ENCODE results near the gene SLC1A1. TPM values are rescaled to one million over a fixed set of nuclear protein-coding genes. Genes with fewer than 3 reads are reported as not detected.
"Not testable (repeated sequence)": the region's sequence is repeated elsewhere in the genome, so short reads cannot be mapped to it uniquely, and the experiment has no call there.

SLC1A1 gene
- total and polyA plus RNA-seq, 4 donors, result 5.1 to 13.8 (median 5.4) TPM

DNA sequence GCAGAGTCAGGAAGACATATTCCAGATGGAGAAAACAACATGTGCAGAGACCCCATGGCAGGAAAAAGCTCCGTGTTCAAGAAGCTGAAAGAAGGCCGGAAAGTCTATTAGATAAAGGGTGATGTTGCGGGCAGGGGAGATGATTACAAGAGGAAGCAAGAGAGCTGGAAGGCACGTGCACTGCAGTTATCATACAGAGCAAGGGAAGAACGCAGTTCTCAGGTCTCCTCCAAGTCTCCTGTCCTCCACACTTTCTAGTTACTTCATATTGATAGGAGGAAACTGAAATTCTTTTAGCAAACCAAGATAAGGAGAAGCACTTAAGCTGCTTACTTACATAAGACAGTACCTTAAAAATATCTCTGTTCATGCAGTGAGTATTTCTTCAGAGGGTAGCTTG is 113.6 kb downstream of the SLC1A1 start:
- Histone ChIP-seq H3K9ac (ENCODE audit: insufficient read depth in 1 of 2, low read length in 2 of 2) (no peak overlapping the region), H3K9me3 (ENCODE audit: control insufficient read depth in 4 of 4, insufficient read depth in 3 of 4, low read length in 3 of 4) (no peaks in the 10 kb centered on the region), H3K27me3 (ENCODE audit: control insufficient read depth in 3 of 3, insufficient read depth in 3 of 3, low read length in 2 of 3) (no peaks in the 10 kb centered on the region), H3K4me3 (no peak overlapping the region), H3K4me1 (ENCODE audit: control insufficient read depth in 5 of 5, insufficient read depth in 5 of 5, low read length in 5 of 5) (no peaks in the 10 kb centered on the region), H3K27ac (ENCODE audit: low read depth in 1 of 2, low read length in 1 of 2) (no peak overlapping the region), H3K36me3 (ENCODE audit: control insufficient read depth in 4 of 4, insufficient read depth in 4 of 4, low read length in 4 of 4) (peaks cover 0 to 2% (median 0%) of the 10 kb centered on the region in 4 donors)
- ATAC-seq (ENCODE audit: insufficient read depth, low FRiP score) (no peak), DNase-seq (no peak)
- TF ChIP-seq, protein P1, sequence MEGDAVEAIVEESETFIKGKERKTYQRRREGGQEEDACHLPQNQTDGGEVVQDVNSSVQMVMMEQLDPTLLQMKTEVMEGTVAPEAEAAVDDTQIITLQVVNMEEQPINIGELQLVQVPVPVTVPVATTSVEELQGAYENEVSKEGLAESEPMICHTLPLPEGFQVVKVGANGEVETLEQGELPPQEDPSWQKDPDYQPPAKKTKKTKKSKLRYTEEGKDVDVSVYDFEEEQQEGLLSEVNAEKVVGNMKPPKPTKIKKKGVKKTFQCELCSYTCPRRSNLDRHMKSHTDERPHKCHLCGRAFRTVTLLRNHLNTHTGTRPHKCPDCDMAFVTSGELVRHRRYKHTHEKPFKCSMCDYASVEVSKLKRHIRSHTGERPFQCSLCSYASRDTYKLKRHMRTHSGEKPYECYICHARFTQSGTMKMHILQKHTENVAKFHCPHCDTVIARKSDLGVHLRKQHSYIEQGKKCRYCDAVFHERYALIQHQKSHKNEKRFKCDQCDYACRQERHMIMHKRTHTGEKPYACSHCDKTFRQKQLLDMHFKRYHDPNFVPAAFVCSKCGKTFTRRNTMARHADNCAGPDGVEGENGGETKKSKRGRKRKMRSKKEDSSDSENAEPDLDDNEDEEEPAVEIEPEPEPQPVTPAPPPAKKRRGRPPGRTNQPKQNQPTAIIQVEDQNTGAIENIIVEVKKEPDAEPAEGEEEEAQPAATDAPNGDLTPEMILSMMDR (IDR thresholded peaks at IDR 0.05; ENCODE audit: control extremely low read depth, extremely low read depth), result no peak
- 80 to 88% methylated on average over 5 of the region's 5 CpGs for WGBS, 2 donors

DNA sequence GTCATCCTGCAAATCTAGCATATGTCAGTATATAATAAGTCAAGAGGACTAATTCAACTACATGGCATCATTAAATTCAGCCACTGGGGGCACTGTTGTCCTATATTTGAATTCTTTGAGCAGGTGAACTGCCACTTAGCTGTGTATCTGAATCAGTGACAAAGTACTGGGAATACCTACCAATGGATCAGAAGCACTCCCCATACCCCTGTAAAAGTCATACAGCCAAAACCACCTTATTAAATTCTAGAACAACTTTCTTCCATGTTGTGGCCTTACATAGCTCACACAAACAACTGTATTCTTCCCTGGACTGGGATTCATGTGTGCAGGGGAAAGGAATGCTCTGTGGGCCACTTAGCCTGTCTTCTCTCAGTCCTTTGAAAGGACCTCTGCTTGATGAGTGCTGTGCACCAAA is 114.4 kb downstream of the SLC1A1 start:
- Histone ChIP-seq H3K9ac (ENCODE audit: insufficient read depth in 1 of 2, low read length in 2 of 2) (no peak overlapping the region), H3K9me3 (ENCODE audit: control insufficient read depth in 4 of 4, insufficient read depth in 3 of 4, low read length in 3 of 4) (no peaks in the 10 kb centered on the region), H3K27me3 (ENCODE audit: control insufficient read depth in 3 of 3, insufficient read depth in 3 of 3, low read length in 2 of 3) (no peaks in the 10 kb centered on the region), H3K4me1 (ENCODE audit: control insufficient read depth in 5 of 5, insufficient read depth in 5 of 5, low read length in 5 of 5) (no peaks in the 10 kb centered on the region), H3K4me3 (no peak overlapping the region), H3K36me3 (ENCODE audit: control insufficient read depth in 4 of 4, insufficient read depth in 4 of 4, low read length in 4 of 4) (peaks cover 0 to 2% (median 0%) of the 10 kb centered on the region in 4 donors), H3K27ac (ENCODE audit: low read depth in 1 of 2, low read length in 1 of 2) (no peak overlapping the region)
- DNase-seq, result peak; percentile 40 to 75 (median 72)
- ATAC-seq (ENCODE audit: insufficient read depth, low FRiP score), result peak; percentile 77
- TF ChIP-seq, protein P1 (IDR thresholded peaks at IDR 0.05; ENCODE audit: control extremely low read depth, extremely low read depth), result peak; percentile 51

DNA sequence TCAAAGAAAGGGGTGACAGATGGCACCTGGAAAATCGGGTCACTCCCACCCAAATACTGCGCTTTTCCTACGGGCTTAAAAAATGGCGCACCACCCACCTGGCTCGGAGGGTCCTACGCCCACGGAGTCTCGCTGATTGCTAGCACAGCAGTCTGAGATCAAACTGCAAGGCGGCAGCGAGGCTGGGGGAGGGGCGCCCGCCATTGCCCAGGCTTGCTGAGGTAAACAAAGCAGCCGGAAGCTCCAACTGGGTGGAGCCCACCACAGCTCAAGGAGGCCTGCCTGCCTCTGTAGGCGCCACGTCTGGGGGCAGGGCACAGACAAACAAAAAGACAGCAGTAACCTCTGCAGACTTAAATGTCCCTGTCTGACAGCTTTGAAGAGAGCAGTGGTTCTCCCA is 115.8 kb downstream of the SLC1A1 start:
- not testable (repeated sequence) for H3K9me3 ChIP-seq (ENCODE audit: control insufficient read depth in 4 of 4, insufficient read depth in 3 of 4, low read length in 3 of 4); H3K27me3 ChIP-seq (ENCODE audit: control insufficient read depth in 3 of 3, insufficient read depth in 3 of 3, low read length in 2 of 3); H3K4me1 ChIP-seq (ENCODE audit: control insufficient read depth in 5 of 5, insufficient read depth in 5 of 5, low read length in 5 of 5); H3K4me3 ChIP-seq; ATAC-seq (ENCODE audit: insufficient read depth, low FRiP score); H3K27ac ChIP-seq (ENCODE audit: low read depth in 1 of 2, low read length in 1 of 2); H3K9ac ChIP-seq (ENCODE audit: insufficient read depth in 1 of 2, low read length in 2 of 2); DNase-seq; H3K36me3 ChIP-seq (ENCODE audit: control insufficient read depth in 4 of 4, insufficient read depth in 4 of 4, low read length in 4 of 4)
- WGBS, 2 donors, result 71 to 81% methylated on average over 11 to 15 of the region's 15 CpGs

DNA sequence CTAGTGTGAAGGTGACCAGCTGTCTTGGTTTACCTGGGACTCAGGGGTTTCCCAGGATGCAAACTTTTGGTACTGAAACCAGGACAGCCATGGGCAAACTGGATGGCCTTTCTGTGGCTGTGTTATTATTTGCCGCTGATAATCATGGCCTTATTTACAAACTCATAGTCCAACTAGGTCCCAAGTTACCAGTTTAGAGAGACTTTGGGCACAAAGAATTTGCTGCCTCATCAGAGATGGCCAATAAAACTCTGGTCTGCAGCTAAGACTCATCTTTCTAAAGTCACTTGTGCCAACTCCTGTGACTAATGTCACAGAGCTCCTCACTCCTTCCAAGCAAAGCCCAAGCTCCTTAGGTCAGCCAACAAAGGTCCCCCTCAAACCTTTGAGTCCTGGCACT is 124.4 kb downstream of the SLC1A1 start:
- H3K27ac ChIP-seq (ENCODE audit: low read depth in 1 of 2, low read length in 1 of 2), result no peak overlapping the region
- no peak overlapping the region for H3K9ac ChIP-seq (ENCODE audit: insufficient read depth in 1 of 2, low read length in 2 of 2)
- DNase-seq (no peak), ATAC-seq (ENCODE audit: insufficient read depth, low FRiP score) (no peak)
- H3K4me3 ChIP-seq, result no peak overlapping the region
- H3K27me3 ChIP-seq (ENCODE audit: control insufficient read depth in 3 of 3, insufficient read depth in 3 of 3, low read length in 2 of 3), result no peaks in the 10 kb centered on the region
- TF ChIP-seq, protein P1 (IDR thresholded peaks at IDR 0.05; ENCODE audit: control extremely low read depth, extremely low read depth), result no peak
- 100% methylated on average over 1 of the region's 1 CpG for WGBS, 2 donors
- H3K4me1 ChIP-seq (ENCODE audit: control insufficient read depth in 5 of 5, insufficient read depth in 5 of 5, low read length in 5 of 5), result no peaks in the 10 kb centered on the region
- H3K36me3 ChIP-seq (ENCODE audit: control insufficient read depth in 4 of 4, insufficient read depth in 4 of 4, low read length in 4 of 4), result peaks cover 0 to 2% (median 0%) of the 10 kb centered on the region in 4 donors
- H3K9me3 ChIP-seq (ENCODE audit: control insufficient read depth in 4 of 4, insufficient read depth in 3 of 4, low read length in 3 of 4), result no peaks in the 10 kb centered on the region
